ENCODE results near the gene RAB40C. TPM values are rescaled to one million over a fixed set of nuclear protein-coding genes. Genes with fewer than 3 reads are reported as not detected.

The RAB40C gene
- total and polyA plus RNA-seq, 10 of the 15 experiments (the other 5 are each of a cell fraction or from before 2014, with no cell fraction given), result 0.06 to 12.8 (median 4.6) TPM

- TF ChIP-seq, protein P1, sequence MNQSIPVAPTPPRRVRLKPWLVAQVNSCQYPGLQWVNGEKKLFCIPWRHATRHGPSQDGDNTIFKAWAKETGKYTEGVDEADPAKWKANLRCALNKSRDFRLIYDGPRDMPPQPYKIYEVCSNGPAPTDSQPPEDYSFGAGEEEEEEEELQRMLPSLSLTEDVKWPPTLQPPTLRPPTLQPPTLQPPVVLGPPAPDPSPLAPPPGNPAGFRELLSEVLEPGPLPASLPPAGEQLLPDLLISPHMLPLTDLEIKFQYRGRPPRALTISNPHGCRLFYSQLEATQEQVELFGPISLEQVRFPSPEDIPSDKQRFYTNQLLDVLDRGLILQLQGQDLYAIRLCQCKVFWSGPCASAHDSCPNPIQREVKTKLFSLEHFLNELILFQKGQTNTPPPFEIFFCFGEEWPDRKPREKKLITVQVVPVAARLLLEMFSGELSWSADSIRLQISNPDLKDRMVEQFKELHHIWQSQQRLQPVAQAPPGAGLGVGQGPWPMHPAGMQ (IDR thresholded peaks at IDR 0.05; ENCODE audit: borderline replicate concordance), result no peak
- TF ChIP-seq MTA2 (IDR thresholded peaks at IDR 0.05; ENCODE audit: low read depth) (no peak), NR2C1 (IDR thresholded peaks at IDR 0.05) (no peak), NR2F1 (conservative IDR thresholded peaks at IDR 0.05) (no peak), NBN (IDR thresholded peaks at IDR 0.05) (no peak), SREBF1 (IDR thresholded peaks at IDR 0.05; ENCODE audit: low read length) (no peak), NFYB (IDR thresholded peaks at IDR 0.05; ENCODE audit: insufficient read depth, low read depth, low read length) (no peak), PAX5 (IDR thresholded peaks at IDR 0.05; ENCODE audit: borderline replicate concordance, low read depth, low read length) (no peak), CREB1 (IDR thresholded peaks at IDR 0.05; ENCODE audit: low read depth) (no peak), IKZF1 (conservative IDR thresholded peaks at IDR 0.05) (peak; percentile 37), MEF2A (IDR thresholded peaks at IDR 0.05; ENCODE audit: insufficient read depth, low read depth, low read length) (no peak), POLR2AphosphoS2 (IDR thresholded peaks at IDR 0.05; ENCODE audit: low read depth, low read length) (no peak), EED (IDR thresholded peaks at IDR 0.05; ENCODE audit: low read depth) (no peak), CHD4 (IDR thresholded peaks at IDR 0.05) (no peak), ZNF207 (IDR thresholded peaks at IDR 0.05; ENCODE audit: borderline replicate concordance) (0 out of 2 replicates have a peak, but pooled peaks have one; percentile 39), PAX8 (IDR thresholded peaks at IDR 0.05) (no peak), FOS (IDR thresholded peaks at IDR 0.05; ENCODE audit: borderline replicate concordance, extremely low read depth, insufficient read length) (no peak), CBFB (IDR thresholded peaks at IDR 0.05; ENCODE audit: low read depth) (no peak), CBX5 (IDR thresholded peaks at IDR 0.05; ENCODE audit: low read depth) (no peak), ATF7 (IDR thresholded peaks at IDR 0.05; ENCODE audit: low read depth) (no peak), BMI1 (IDR thresholded peaks at IDR 0.05; ENCODE audit: borderline replicate concordance) (no peak), BCL11A (IDR thresholded peaks at IDR 0.05; ENCODE audit: low read depth, low read length) (no peak), SRF (IDR thresholded peaks at IDR 0.05; ENCODE audit: low read depth in 2 of 2, low read length in 2 of 2) (no peak)
- TF ChIP-seq, protein P2, sequence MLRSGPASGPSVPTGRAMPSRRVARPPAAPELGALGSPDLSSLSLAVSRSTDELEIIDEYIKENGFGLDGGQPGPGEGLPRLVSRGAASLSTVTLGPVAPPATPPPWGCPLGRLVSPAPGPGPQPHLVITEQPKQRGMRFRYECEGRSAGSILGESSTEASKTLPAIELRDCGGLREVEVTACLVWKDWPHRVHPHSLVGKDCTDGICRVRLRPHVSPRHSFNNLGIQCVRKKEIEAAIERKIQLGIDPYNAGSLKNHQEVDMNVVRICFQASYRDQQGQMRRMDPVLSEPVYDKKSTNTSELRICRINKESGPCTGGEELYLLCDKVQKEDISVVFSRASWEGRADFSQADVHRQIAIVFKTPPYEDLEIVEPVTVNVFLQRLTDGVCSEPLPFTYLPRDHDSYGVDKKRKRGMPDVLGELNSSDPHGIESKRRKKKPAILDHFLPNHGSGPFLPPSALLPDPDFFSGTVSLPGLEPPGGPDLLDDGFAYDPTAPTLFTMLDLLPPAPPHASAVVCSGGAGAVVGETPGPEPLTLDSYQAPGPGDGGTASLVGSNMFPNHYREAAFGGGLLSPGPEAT (IDR thresholded peaks at IDR 0.05; ENCODE audit: low read depth), result no peak
- TF ChIP-seq, protein P3, sequence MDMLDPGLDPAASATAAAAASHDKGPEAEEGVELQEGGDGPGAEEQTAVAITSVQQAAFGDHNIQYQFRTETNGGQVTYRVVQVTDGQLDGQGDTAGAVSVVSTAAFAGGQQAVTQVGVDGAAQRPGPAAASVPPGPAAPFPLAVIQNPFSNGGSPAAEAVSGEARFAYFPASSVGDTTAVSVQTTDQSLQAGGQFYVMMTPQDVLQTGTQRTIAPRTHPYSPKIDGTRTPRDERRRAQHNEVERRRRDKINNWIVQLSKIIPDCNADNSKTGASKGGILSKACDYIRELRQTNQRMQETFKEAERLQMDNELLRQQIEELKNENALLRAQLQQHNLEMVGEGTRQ (IDR thresholded peaks at IDR 0.05; ENCODE audit: borderline replicate concordance, low read depth, low read length), result no peak
- TF ChIP-seq, protein P4, sequence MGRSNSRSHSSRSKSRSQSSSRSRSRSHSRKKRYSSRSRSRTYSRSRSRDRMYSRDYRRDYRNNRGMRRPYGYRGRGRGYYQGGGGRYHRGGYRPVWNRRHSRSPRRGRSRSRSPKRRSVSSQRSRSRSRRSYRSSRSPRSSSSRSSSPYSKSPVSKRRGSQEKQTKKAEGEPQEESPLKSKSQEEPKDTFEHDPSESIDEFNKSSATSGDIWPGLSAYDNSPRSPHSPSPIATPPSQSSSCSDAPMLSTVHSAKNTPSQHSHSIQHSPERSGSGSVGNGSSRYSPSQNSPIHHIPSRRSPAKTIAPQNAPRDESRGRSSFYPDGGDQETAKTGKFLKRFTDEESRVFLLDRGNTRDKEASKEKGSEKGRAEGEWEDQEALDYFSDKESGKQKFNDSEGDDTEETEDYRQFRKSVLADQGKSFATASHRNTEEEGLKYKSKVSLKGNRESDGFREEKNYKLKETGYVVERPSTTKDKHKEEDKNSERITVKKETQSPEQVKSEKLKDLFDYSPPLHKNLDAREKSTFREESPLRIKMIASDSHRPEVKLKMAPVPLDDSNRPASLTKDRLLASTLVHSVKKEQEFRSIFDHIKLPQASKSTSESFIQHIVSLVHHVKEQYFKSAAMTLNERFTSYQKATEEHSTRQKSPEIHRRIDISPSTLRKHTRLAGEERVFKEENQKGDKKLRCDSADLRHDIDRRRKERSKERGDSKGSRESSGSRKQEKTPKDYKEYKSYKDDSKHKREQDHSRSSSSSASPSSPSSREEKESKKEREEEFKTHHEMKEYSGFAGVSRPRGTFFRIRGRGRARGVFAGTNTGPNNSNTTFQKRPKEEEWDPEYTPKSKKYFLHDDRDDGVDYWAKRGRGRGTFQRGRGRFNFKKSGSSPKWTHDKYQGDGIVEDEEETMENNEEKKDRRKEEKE (IDR thresholded peaks at IDR 0.05), result no peak
Observed at GRCh38 chr16:590188-590814, 435 bp downstream of the RAB40C start (continued).
